Astrocyte of the cerebellum (primary cell): ENCODE measurements around the gene UGT2B11.
"Not testable (repeated sequence)": the region's sequence is repeated elsewhere in the genome, so short reads cannot be mapped to it uniquely, and the experiment has no call there.

ENCODE experiments used
- DNase-seq: peaks from one replicate; pipeline ENCODE4 v3.0.0-alpha.2; 2011; ENCODE audit warnings: low read depth
- H3K4me3 ChIP-seq: 2 replicates; pipeline ENCODE4 v1.5.1; 2011; ENCODE audit warnings: mild to moderate bottlenecking, low read depth, low read length, moderate library complexity
- CTCF ChIP-seq: IDR thresholded peaks from 2 replicates; pipeline ENCODE4 v1.5.1; 2012; ENCODE audit warnings: low read length, low read depth, moderate library complexity, mild to moderate bottlenecking; ENCODE audit errors: missing control alignments
- in situ Hi-C: cut with HindIII; loops from 2 replicates; pipeline ENCODE4 v1.10.0; 2017; ENCODE audit warnings: low sequenced_read_pairs

UGT2B11 gene

GRCh38 chr4:69210911-69211310 lies 3.6 kb downstream of the UGT2B11 start:
- in situ Hi-C loops = no loop called here
- DNase-seq = no peak
- no peak overlapping the region for H3K4me3 ChIP-seq
- no peak for TF ChIP-seq CTCF

- DNase-seq, H3K4me3 ChIP-seq, in situ Hi-C loops: not testable (repeated sequence)
Observed at GRCh38 chr4:69198506-69198905, 16.0 kb downstream of the UGT2B11 start.

GRCh38 chr4:69196209-69196965 lies 18.2 kb downstream of the UGT2B11 start:
- no peak overlapping the region for H3K4me3 ChIP-seq
- DNase-seq = no peak
- in situ Hi-C loops = no loop called here
- no peak for TF ChIP-seq CTCF

GRCh38 chr4:69194166-69194565 lies 20.4 kb downstream of the UGT2B11 start:
- H3K4me3 ChIP-seq = no peak overlapping the region
- in situ Hi-C loops = no loop called here
- no peak for TF ChIP-seq CTCF
- no peak for DNase-seq

- DNase-seq, in situ Hi-C loops, H3K4me3 ChIP-seq: not testable (repeated sequence)
Observed at GRCh38 chr4:69191905-69192304, 22.6 kb downstream of the UGT2B11 start.

GRCh38 chr4:69190621-69191020 lies 23.9 kb downstream of the UGT2B11 start:
- in situ Hi-C loops, DNase-seq, H3K4me3 ChIP-seq: not testable (repeated sequence)

- in situ Hi-C loops, H3K4me3 ChIP-seq, DNase-seq: not testable (repeated sequence)
Observed at GRCh38 chr4:69181519-69182169, 32.9 kb downstream of the UGT2B11 start.

- DNase-seq, H3K4me3 ChIP-seq, in situ Hi-C loops: not testable (repeated sequence)
Observed at GRCh38 chr4:69179817-69180216, 34.7 kb downstream of the UGT2B11 start.

- in situ Hi-C loops, H3K4me3 ChIP-seq, DNase-seq: not testable (repeated sequence)
Observed at GRCh38 chr4:69178751-69179205, 35.8 kb downstream of the UGT2B11 start.
